GM12891 (cell line): ENCODE results near the gene RHOBTB1.

Source experiments
- DNase-seq: peaks from one replicate; pipeline ENCODE4 v3.0.0; 2011; ENCODE audit warnings: low spot score; ENCODE audit not compliant: insufficient read length
- FAIRE-seq: peaks from 2 replicates; lab custom pipeline; 2011; peaks lifted over from hg19 to GRCh38; lab: Jason Lieb, UNC
- PAX5 ChIP-seq: IDR thresholded peaks from 2 replicates; pipeline ENCODE4 v1.6.1; 2011; ENCODE audit warnings: low read length, moderate library complexity, mild to moderate bottlenecking; ENCODE audit not compliant: insufficient read depth, severe bottlenecking
- POLR2A ChIP-seq: IDR thresholded peaks from 2 replicates; pipeline ENCODE4 v1.6.1; 2011; ENCODE audit warnings: low read depth, low read length, control low read depth
- POLR2AphosphoS5 ChIP-seq: IDR thresholded peaks from 2 replicates; pipeline ENCODE4 v1.6.1; 2011; ENCODE audit warnings: low read depth, low read length, control low read depth
- POU2F2 ChIP-seq: IDR thresholded peaks from 2 replicates; pipeline ENCODE4 v1.6.1; 2011; ENCODE audit warnings: low read depth, mild to moderate bottlenecking, control low read depth, low read length, moderate library complexity
- SPI1 ChIP-seq: IDR thresholded peaks from 2 replicates; pipeline ENCODE4 v1.6.1; 2011; ENCODE audit warnings: low read depth, low read length, control low read depth
- TAF1 ChIP-seq: IDR thresholded peaks from 2 replicates; pipeline ENCODE4 v1.6.1; 2011; ENCODE audit warnings: low read depth, low read length, control low read depth

Gene RHOBTB1

DNA sequence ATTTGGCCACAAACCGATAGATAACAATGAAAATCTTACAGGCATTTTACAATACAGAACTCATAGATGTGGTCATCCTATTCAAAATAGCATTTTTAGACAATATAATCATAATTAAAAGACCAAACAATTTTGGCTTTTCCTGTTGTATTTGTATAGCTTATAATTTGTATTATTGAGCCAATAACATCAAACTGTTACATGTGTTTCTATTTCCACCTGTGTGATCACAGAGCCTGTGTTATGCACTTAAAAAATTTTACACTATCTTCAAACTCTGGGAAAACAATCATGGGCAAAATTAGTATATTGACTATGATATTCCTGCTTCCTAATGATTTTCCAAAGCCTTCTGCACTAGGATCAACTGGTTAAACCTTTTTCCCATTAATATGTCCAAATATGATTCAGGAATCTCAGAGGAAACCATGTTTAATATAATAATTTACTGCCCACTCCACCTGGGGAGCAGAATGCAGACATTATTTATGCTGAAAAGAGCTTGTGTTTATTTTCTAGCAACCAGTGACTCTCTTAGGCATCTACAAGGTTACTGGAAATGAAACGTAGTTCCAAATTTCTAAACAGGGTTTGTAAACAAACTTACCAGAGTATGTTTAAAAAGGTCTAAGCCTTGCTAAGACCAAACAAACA is 1.7 kb downstream of the RHOBTB1 start:
- FAIRE-seq = no peak

GRCh38 chr10:60940446-60940845 is 3.5 kb downstream of the RHOBTB1 start:
- FAIRE-seq (no peak), DNase-seq (no peak)
- no peak for TF ChIP-seq SPI1
- no peak for TF ChIP-seq POLR2A
- TF ChIP-seq TAF1 = no peak
- TF ChIP-seq POU2F2 = no peak
- TF ChIP-seq POLR2AphosphoS5 = no peak
- no peak for TF ChIP-seq PAX5

More for the DNA sequence above, 1.7 kb downstream of the RHOBTB1 start:
- no peak for DNase-seq
- no peak for TF ChIP-seq SPI1
- no peak for TF ChIP-seq POLR2AphosphoS5
- no peak for TF ChIP-seq POU2F2
- no peak for TF ChIP-seq PAX5
- TF ChIP-seq POLR2A = no peak
- TF ChIP-seq TAF1 = no peak

DNA sequence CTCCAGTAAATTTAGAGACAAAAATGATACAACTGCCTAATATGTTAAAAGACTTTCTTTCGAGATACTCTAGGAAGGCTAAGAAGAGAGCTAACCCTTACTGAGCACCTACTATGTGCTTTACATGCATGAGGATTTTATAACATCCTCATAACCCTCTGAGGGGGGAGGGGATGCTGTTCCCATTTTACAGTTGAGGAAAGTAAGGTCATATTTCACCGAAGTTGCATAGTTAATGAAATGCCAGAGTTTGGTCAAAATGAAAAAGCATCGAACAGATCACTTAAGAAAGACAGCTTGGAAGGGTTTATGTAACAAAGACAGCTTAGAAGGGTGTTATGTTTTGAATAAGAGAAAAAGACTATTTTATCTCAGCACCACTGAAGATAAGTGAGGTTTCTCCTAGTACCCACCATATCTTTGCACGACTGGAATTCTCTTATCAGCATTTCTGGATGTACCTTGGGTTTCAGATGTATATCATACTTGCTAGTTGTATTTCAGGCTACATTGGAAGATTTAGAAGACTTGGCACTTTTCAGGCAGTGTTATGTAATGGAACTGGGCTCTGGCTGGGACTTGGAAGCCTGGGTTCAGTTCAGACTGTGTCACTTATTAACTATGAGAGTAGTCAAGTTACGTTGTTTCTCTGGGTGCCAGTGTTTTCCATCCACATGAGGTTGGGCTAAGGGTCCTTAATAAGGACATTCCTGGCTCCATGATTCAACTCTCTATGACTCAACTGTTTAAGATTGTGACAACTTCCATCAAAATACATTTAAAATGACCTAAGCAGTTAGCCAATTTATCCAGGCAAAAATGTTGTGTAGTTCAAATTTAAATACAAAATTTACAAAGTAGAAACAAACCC is 6.0 kb downstream of the RHOBTB1 start:
- TF ChIP-seq SPI1 (no peak), PAX5 (no peak), POU2F2 (no peak), TAF1 (no peak), POLR2A (no peak), POLR2AphosphoS5 (no peak)
- no peak for DNase-seq
- FAIRE-seq = no peak

GRCh38 chr10:60937022-60937421 is 7.0 kb downstream of the RHOBTB1 start:
- no peak for FAIRE-seq
- no peak for DNase-seq
- TF ChIP-seq POLR2AphosphoS5 (no peak), PAX5 (no peak), POU2F2 (no peak), POLR2A (no peak), SPI1 (no peak), TAF1 (no peak)

DNA sequence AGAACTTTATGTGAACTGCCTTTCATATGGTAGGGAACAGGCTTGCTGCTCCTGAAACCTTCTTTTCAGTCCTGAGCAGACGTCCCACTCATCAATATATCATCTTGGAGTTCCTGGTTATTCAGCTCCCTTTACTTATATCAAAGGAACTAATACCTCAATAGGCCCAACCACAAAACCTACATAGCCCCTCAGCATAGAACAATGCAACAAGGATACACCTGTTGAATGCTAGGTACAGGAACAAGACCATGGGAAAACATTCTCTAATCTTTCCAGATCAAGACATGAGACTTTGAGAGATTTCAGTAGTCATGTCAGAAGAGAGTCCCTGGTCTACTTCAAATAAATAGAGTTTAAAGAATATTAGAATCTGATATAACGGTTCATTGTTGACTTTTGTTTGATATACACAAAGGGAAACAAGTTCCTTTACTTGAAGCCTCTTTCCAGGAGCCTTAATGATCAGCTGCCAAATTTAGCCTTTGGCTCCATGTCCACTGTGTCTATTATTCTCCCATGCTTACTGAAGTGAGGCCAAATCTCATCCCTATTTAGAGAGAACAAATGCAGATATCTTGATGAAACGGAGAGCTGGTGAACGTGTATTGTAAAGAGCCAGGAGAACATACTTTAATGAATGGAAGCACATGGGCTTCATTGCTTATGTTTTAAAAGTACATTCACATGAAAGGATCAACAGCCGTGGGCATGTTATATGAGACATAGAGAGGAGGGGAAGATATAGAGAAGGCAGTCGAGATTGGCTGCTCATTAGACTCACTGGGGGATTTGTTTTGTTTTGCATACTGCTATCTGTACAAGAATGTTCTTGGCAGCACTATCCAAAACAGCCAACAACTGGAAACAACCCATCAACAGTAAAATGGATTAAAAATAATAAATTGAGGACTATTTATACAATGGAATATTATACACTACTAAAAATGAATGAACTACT is 9.5 kb downstream of the RHOBTB1 start:
- DNase-seq (no peak), FAIRE-seq (no peak)

DNA sequence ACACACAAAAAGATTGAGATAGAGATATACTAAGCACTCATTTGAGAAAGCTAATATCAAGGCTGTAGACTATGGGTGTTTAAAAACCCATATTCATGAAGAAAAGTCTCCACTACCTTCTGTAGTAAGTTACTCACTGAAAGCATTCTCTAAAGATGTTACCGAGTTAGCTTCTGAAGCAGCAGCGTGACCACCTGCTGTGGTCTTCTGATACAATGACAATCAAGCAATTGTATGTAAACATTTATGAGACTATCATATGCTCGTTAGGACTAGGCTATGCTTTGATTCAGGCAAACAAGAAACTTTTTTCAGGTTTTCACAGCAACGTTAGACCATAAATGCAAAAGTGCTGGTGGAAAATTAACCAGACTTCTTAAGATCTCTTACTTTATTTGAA is 11.2 kb downstream of the RHOBTB1 start:
- FAIRE-seq = no peak
- TF ChIP-seq PAX5 (no peak), POLR2A (no peak), POLR2AphosphoS5 (no peak), POU2F2 (no peak), SPI1 (no peak), TAF1 (no peak)
- DNase-seq = no peak

More for the DNA sequence above, 9.5 kb downstream of the RHOBTB1 start:
- TF ChIP-seq POLR2AphosphoS5 (no peak), POLR2A (no peak), PAX5 (no peak), TAF1 (no peak), SPI1 (no peak), POU2F2 (no peak)

GRCh38 chr10:60930237-60930636 is 13.7 kb downstream of the RHOBTB1 start:
- TF ChIP-seq POLR2AphosphoS5 (no peak), SPI1 (no peak), PAX5 (no peak), TAF1 (no peak), POU2F2 (no peak), POLR2A (no peak)
- no peak for FAIRE-seq
- DNase-seq = no peak

DNA sequence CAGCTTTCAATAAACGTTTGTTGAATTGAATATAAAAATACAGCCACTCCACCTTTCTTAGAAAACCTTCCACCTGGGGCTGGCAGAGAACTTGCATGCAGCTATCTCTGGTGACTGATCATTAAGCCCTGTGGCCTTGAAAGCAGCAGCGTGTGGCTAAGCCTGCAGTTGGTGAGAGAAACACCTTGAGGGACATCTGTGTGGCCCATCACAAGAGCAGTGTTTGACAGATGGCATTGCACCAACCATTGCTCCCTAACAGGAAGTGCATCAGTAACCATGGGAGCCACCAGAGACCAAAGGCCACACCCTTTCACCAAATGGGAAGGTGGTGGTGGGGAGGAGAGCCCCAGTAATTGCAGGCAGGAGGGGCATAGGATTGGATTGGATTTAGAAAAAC is 22.4 kb downstream of the RHOBTB1 start:
- no peak for DNase-seq
- FAIRE-seq = no peak
- TF ChIP-seq POLR2A (no peak), POU2F2 (no peak), SPI1 (no peak), TAF1 (no peak), PAX5 (no peak), POLR2AphosphoS5 (no peak)
